NT2/D1 (cell line): ENCODE data around the gene SVOP.

Source experiments
- YY1 ChIP-seq: IDR thresholded peaks from 2 replicates; pipeline ENCODE4 v1.6.1; 2011; ENCODE audit not compliant: insufficient read length, insufficient read depth
- ZNF274 ChIP-seq: IDR thresholded peaks from 2 replicates; pipeline ENCODE4 v1.6.1; 2011; ENCODE audit warnings: mild to moderate bottlenecking, low read depth, low read length

- TF ChIP-seq YY1 (no peak), ZNF274 (no peak)
Measured at GRCh38 chr12:109009766-109010165, 11.1 kb downstream of the SVOP start.
